HG03558 (cell line): ENCODE data around the gene RNF5.
"Not testable (repeated sequence)": the region's sequence is repeated elsewhere in the genome, so short reads cannot be mapped to it uniquely, and the experiment has no call there.

Experiments
- ATAC-seq: cut with Tn5 transposase; IDR thresholded peaks from one replicate; pipeline ENCODE4 v1.9.1; 2021; ENCODE audit warnings: moderate number of reproducible peaks; ENCODE audit not compliant: unreplicated experiment; ENCODE audit errors: extremely low read depth

RNF5 gene

DNA sequence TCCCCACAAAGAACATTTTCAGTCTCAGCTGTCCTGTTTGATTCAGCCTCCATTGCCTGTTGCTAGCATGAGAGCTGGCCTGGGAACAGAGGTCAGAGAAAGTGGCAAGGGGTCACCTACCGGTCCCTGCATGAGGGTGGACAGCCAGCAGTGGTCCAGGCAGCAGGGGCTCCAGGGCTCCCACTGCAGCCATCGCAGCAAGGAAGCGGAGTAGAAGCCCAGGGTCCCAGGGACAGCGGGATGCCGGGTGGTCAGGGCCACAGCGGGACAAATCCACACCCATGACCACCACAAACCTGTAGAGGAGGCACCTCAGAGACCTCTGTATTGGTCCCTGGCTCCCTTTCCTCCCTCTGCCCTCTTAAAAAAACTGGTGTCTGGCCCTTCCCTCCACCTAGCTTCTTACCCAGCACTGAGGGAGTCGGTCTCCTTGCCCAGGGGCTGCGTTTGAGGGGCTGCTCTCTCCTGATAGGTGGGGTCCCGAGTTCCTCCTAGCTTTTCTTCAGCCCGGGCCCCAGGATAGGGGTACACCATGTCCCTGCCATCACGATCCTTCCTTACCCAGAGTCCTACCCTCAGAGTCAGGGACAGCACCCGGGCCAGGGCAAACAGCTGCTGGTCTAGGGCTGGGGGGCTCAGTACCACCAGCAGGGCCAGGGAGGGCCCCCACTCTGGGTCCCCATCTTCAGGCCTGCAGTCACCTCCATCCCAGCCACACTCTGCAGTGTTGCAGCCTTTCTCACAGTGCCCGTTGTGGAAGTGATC is 22.7 kb downstream of the RNF5 start:
- no peak for ATAC-seq

DNA sequence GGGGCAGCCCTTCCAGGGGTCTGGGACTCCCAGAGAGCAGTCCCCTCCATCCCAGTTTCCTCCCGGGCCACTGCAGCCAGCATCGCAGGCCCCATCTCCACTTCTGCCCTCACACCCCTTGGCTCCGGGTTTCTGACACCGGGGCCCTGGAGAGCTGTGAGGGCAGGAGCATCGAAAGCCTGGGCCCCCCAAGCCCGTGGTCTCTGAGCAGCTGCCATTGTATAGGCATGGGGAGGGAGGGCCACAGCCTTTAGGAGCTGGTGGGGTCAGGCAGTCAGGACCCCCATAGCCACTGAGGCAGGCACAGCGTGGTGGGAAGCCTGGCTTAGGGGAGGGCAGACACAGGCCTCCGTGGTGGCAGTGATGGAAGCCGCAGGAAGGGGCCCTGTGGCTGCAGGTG is 24.0 kb downstream of the RNF5 start:
- ATAC-seq, result no peak

GRCh38 chr6:32203426-32204267 is 25.4 kb downstream of the RNF5 start:
- ATAC-seq, result no peak

DNA sequence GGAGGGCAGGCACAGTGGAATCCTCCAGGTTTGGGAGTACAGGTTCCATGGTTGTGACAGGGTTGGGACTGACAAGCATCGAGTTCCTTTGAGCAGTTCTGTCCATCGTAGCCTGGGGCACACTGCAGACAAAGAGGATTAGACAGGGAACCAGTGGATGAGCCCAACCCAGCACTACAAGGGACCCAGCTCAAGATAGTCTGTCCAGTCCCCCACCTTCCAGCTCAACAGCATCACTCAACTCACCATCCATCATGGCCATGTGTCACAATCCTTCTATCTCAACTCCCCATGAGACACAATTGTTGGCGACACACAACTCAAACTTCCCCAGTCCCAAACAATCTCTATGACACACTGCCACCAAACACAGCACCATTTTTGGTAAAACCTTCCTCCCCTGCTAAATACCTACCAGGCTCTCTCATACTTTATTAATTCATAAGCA is 26.1 kb downstream of the RNF5 start:
- no peak for ATAC-seq

DNA sequence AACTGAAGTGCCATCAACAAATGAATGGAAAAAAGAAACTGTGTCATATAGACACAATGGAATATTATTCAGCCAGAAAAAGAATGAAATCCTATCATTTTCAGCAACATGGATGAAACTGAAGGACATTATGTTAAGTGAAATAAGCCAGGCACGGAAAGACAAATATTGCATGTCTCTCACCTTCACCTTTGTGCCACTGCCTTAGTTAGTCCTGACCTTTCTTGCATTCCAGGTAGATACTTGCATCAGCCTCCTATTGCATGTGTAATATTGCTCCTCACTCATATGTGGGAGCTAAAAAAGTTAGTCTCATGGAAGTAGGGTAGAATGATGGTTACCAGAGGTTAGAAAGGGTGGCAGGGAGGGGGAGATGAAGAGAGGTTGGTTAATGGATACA is 30.8 kb downstream of the RNF5 start:
- no peak for ATAC-seq

DNA sequence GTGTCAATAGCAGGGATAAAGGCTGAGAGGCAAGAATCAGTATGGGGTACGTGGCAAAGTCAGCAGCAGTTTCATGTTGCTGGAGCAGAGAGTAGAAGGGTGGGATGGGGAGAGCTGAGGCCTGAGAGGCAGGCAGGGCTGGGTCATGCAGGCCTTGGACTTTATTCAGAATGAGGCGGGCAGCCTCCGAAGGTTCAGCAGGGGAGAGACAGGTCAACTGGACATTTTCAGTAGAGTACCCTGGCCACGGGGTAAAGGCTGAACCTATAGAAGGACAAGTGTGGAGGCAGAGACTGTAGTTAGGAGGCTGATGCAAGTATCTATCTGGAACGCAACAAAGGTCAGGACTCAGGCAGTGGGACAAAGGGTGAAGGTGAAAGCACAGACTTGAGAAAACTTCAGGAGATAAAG is 32.0 kb downstream of the RNF5 start:
- ATAC-seq, result no peak

DNA sequence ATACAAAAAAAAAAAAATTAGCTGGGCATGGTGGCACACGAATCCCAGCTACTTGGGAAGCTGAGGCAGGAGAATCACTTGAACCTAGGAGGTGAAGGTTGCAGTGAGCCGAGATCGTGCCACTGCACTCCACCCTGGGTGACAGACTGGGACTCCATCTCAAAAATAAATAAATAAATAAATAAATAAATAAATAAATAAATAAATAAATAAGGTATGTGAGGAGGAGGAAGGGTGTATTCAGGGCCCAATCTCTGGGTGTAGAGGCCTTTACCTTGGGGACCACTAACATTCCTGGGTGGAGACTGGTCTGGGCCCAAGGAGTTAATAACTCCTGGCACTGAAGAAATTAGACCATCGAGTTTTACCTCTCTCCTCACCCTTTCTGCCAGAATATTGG is 33.2 kb downstream of the RNF5 start:
- not testable (repeated sequence) for ATAC-seq

- ATAC-seq, result no peak
Observed at GRCh38 chr6:32212076-32212760, 34.0 kb downstream of the RNF5 start.

- ATAC-seq, result no peak
Observed at GRCh38 chr6:32213649-32214048, 35.4 kb downstream of the RNF5 start.

DNA sequence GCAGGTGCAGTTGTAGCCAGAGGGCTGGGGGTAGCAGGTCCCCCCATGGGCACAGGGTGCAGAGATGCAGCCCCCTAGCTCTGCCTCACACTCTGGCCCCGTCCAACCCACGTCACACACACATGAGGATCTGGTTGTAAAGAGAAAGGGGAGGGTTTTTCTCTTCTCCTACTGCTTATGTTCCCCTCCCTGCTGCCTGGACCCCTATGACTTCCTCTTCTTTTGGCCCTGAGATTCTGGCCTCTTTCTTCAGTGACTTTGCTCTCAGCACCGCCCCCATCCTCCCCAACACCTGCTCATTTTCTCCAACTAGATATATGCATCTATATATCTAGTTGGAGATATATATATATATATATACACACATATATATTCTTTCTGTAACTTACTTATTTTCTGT is 35.9 kb downstream of the RNF5 start:
- no peak for ATAC-seq

GRCh38 chr6:32215617-32216016 is 37.4 kb downstream of the RNF5 start:
- ATAC-seq, result no peak

DNA sequence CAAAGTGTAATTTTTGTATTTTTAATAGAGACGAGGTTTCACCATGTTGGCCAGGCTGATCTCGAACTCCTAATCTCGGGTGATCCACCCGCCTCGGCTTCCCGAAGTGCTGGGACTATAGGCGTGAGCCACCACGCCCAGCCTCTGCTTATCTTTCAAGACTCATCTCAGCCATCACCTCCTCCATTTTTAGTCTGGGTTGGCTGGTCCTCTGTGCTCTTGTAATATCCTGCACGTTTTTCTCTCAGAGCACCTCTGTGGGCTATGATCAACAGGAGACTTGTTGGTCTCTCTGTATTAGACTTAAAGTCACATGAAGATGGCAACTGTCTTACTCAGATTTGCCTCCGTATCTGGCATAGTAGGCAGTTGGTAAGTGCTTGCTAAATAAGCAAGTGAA is 38.1 kb downstream of the RNF5 start:
- ATAC-seq, result no peak

- no peak for ATAC-seq
Observed at GRCh38 chr6:32216998-32217397, 38.8 kb downstream of the RNF5 start.

DNA sequence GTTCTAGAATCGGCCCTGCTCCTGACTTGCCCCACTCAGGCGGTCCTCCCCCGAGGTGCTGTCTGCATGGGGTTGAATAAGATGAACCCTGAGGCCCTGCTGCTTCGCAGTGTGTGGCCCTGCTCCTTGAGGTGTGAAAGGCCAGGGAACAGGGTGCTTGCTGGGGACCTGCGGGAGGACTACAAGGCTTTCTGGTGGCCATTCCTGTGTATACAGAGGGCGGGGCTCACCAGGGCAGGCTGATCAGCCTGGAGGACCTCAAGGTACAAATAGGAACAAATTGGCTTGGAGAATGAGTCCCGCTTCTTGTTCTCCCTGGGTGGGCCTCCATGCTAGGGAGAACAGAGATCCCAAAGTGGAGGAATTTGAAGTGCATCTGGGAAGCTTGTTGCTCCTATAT is 40.0 kb downstream of the RNF5 start:
- ATAC-seq, result no peak

- no peak for ATAC-seq
Observed at GRCh38 chr6:32220021-32220420, 41.8 kb downstream of the RNF5 start.

- no peak for ATAC-seq
Observed at GRCh38 chr6:32222333-32223230, 44.4 kb downstream of the RNF5 start.

DNA sequence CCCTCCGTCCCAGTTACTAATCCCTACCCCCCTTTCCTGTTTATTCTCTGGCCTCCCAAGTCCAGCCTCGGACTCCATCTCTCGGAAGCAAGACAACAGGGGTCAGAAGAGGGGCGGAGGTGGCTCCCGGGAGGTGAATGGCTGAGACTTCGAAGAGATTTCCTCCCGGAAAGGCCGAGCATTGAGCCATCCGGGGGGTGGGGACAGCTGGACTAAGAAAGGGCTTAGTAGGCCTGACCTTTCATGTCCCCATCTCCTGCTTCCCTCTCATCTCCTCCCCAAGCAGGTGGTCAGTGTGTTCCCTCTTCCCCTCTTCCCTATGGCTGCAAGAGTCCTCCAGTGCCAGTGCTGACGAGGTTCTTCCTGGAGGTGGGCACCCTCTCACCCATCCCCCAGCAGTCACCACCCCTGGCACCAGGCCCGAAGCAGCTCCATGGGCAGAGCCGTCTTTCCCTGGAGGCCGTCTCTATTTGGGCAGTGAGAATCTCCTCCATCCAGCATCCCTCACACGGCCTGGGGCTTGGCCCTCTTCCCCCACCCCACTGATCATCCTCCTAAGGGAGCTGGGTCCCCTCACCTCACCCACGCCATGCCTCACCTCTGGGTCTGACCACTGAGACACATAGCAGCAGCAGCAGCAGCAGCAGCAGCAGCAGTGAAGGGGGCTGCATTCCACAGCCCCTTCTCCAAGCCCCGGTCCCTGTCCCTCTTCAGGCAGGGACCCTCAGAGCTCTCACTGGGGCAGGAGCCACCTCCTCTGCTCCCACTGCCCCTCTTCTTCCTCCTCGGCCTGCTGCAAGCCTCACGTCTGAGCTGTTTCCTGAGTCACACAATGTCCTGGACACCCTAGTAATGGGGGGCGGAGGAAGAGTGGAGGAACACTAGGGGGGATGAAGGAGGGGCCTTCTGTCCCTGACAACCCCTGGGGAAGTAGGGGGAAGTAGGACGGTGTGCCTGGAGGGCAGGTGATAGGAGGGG is 45.3 kb downstream of the RNF5 start, which contains the start of gene NOTCH4:
Gene NOTCH4 (minus strand): TSS at position 810 of the 978 bp plus-strand sequence. CDS start 139 bp downstream, at position 671.
- ATAC-seq, result no peak

DNA sequence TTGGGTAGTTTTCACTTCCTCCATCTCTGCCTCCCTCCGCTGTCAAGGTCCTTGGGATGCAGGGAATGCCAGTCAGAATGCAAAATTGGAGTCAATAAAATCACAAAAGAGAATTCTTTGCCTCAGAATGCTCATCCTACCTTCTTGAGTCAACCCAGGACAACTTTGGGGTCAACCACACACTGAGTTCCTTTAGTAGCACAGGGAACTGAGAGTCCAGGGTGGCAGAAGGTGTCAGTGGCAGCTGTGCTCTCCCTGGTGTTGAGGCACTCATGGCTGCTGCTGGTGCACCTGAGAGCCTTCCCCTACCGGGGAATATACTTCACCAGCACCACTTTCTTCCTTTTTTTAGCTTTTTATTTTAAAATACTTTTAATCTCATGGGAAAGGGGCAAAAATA is 46.5 kb downstream of the RNF5 start:
- ATAC-seq, result no peak

- no peak for ATAC-seq
Observed at GRCh38 chr6:32226434-32226833, 48.2 kb downstream of the RNF5 start.
